Upper lobe of left lung (tissue), 6 donors: ENCODE results near the gene TNS4. TPM values are rescaled to one million over a fixed set of nuclear protein-coding genes. Genes with fewer than 3 reads are reported as not detected.

ENCODE experiments used
- ATAC-seq, 2 donors: fragments of 200-7000 bp; cut with Tn5 transposase; one replicate each; pipeline ENCODE4 v1.9.1; 2022; ENCODE audit warnings: mild to moderate bottlenecking in 2 of 2, moderate library complexity in 2 of 2; ENCODE audit not compliant: low FRiP score in 2 of 2
- DNase-seq, 2 donors: peaks; one replicate each; pipeline ENCODE4 v3.0.0-alpha.2; 2019 to 2020
- H3K27ac ChIP-seq, 4 donors: fragments of 200-600 bp; sonication (generic); one replicate each; pipeline ENCODE4 v1.5.1; 2016 to 2019
- H3K27me3 ChIP-seq, 4 donors: fragments of 200-600 bp; sonication (generic); one replicate each; pipeline ENCODE4 v1.5.1; 2017 to 2019
- H3K36me3 ChIP-seq, 4 donors: fragments of 200-600 bp; sonication (generic); one replicate each; pipeline ENCODE4 v1.5.1; 2016 to 2019
- H3K4me1 ChIP-seq, 4 donors: fragments of 200-600 bp; sonication (generic); one replicate each; pipeline ENCODE4 v1.5.1; 2018 to 2019
- H3K4me3 ChIP-seq, 4 donors: fragments of 200-600 bp; sonication (generic); one replicate each; pipeline ENCODE4 v1.5.1; 2017 to 2019; ENCODE audit warnings: mild to moderate bottlenecking in 2 of 4, moderate library complexity in 1 of 4
- H3K9me3 ChIP-seq, 4 donors: fragments of 200-600 bp; sonication (generic); one replicate each; pipeline ENCODE4 v1.5.1; 2018 to 2019
- CTCF ChIP-seq, 6 experiments: fragments of 450-650 bp in 4 of 6; fragments of 200-600 bp in 2 of 6; sonication (generic) in 2 of 6; IDR thresholded peaks; one replicate each; pipeline ENCODE4 v1.5.1; 2016 to 2019; ENCODE audit warnings: antibody characterized with exemption in 6 of 6
- EP300 ChIP-seq, 4 donors: sonication (generic); formaldehyde crosslinking; IDR thresholded peaks; one replicate each; pipeline ENCODE4 v1.5.1; 2017; ENCODE audit warnings: antibody characterized with exemption in 4 of 4, control low read depth in 2 of 4
- POLR2A ChIP-seq, 4 donors: fragments of 450-650 bp; IDR thresholded peaks; one replicate each; pipeline ENCODE4 v1.5.1; 2016 to 2017; ENCODE audit warnings: antibody characterized with exemption in 4 of 4, mild to moderate bottlenecking in 2 of 4
- POLR2AphosphoS5 ChIP-seq, 2 donors: sonication (generic); formaldehyde crosslinking; IDR thresholded peaks; one replicate each; pipeline ENCODE4 v1.5.1; 2017; ENCODE audit warnings: antibody characterized with exemption in 2 of 2
- WGBS, 2 donors: methylation state at CpG; one replicate each; pipeline ENCODE4 v1.1.5; 2017 to 2018; 5-methylcytosine and 5-hydroxymethylcytosine counted together
- total RNA-seq, 6 donors: library from RNA; depleted of rRNA in 4 of 6; stranded (reverse); fragments of >200 nt in 4 of 6; gene quantifications; one replicate each; pipeline versions ENCODE4 v1.1.0 to v1.2.1, GENCODE V29; 2016 to 2021
- donor health status: DM: no; HTN: no; CAD: no; lungs with moderate emphysema.
- donor health status: DM: no; HTN: yes; CAD: no; lungs with severe emphysema.

The TNS4 gene
- total RNA-seq, 6 donors from 2014 or later: 0.54 to 5.1 (median 1.1) TPM; not detected in 1

- WGBS, 2 donors: 75 to 82% methylated on average over 7 of the region's 7 CpGs
- Histone ChIP-seq H3K27ac (peak overlapping the region in 3 of 4 donors; percentile 1 to 65 (median 48)), H3K36me3 (no peaks in the 10 kb centered on the region)
Observed at GRCh38 chr17:40481106-40481505, 20.3 kb downstream of the TNS4 start.

GRCh38 chr17:40480501-40481003 lies 20.9 kb downstream of the TNS4 start:
- peak overlapping the region in 3 of 4 donors; percentile 1 to 65 (median 48) for H3K27ac ChIP-seq

More at GRCh38 chr17:40481106-40481505, 20.3 kb downstream of the TNS4 start:
- ATAC-seq (no peak), DNase-seq (no peak)
- Histone ChIP-seq H3K27me3 (no peaks in the 10 kb centered on the region), H3K9me3 (no peaks in the 10 kb centered on the region), H3K4me3 (no peak overlapping the region), H3K4me1 (peaks cover 13 to 41% (median 25%) of the 10 kb centered on the region in 4 donors)
- TF ChIP-seq EP300 (IDR thresholded peaks at IDR 0.05): no peak
- TF ChIP-seq POLR2AphosphoS5 (IDR thresholded peaks at IDR 0.05): no peak
- TF ChIP-seq CTCF (IDR thresholded peaks at IDR 0.05): no peak
- TF ChIP-seq POLR2A (IDR thresholded peaks at IDR 0.05): no peak

GRCh38 chr17:40479754-40480480 lies 21.5 kb downstream of the TNS4 start:
- 65 to 71% methylated on average over 5 to 9 of the region's 9 CpGs for WGBS, 2 donors
- H3K4me3 ChIP-seq: no peak overlapping the region

More at GRCh38 chr17:40480501-40481003, 20.9 kb downstream of the TNS4 start:
- no peaks in the 10 kb centered on the region for H3K36me3 ChIP-seq
- peaks cover 17 to 41% (median 27%) of the 10 kb centered on the region in 4 donors for H3K4me1 ChIP-seq
- ATAC-seq: peak in 1 of 2 donors; percentile 3
- TF ChIP-seq POLR2AphosphoS5 (IDR thresholded peaks at IDR 0.05) (peak in 1 of 2 donors; percentile 83), EP300 (IDR thresholded peaks at IDR 0.05) (peak in 2 of 4 donors; percentile 85 to 95), POLR2A (IDR thresholded peaks at IDR 0.05) (no peak), CTCF (IDR thresholded peaks at IDR 0.05) (no peak)
- H3K4me3 ChIP-seq: no peak overlapping the region
- WGBS, 2 donors: 17 to 24% methylated on average over 11 to 12 of the region's 12 CpGs
- H3K9me3 ChIP-seq: no peaks in the 10 kb centered on the region
- DNase-seq: peak in 1 of 2 donors; percentile 56
- H3K27me3 ChIP-seq: no peaks in the 10 kb centered on the region

GRCh38 chr17:40478486-40478885 lies 22.9 kb downstream of the TNS4 start:
- no peak for ATAC-seq

More at GRCh38 chr17:40479754-40480480, 21.5 kb downstream of the TNS4 start:
- H3K36me3 ChIP-seq: no peaks in the 10 kb centered on the region
- H3K27me3 ChIP-seq: no peaks in the 10 kb centered on the region
- H3K27ac ChIP-seq: peak overlapping the region in 2 of 4 donors; percentile 48 to 65
- DNase-seq (no peak), ATAC-seq (no peak)
- H3K4me1 ChIP-seq: peaks cover 17 to 43% (median 29%) of the 10 kb centered on the region in 4 donors
- H3K9me3 ChIP-seq: no peaks in the 10 kb centered on the region
- TF ChIP-seq POLR2AphosphoS5 (IDR thresholded peaks at IDR 0.05) (no peak), POLR2A (IDR thresholded peaks at IDR 0.05) (no peak), EP300 (IDR thresholded peaks at IDR 0.05) (no peak), CTCF (IDR thresholded peaks at IDR 0.05) (no peak)

More at GRCh38 chr17:40478486-40478885, 22.9 kb downstream of the TNS4 start:
- Histone ChIP-seq H3K36me3 (no peaks in the 10 kb centered on the region), H3K4me1 (peaks cover 17 to 48% (median 31%) of the 10 kb centered on the region in 4 donors), H3K4me3 (no peak overlapping the region), H3K9me3 (no peaks in the 10 kb centered on the region), H3K27me3 (no peaks in the 10 kb centered on the region), H3K27ac (no peak overlapping the region)
- TF ChIP-seq CTCF (IDR thresholded peaks at IDR 0.05) (no peak), POLR2A (IDR thresholded peaks at IDR 0.05) (no peak), EP300 (IDR thresholded peaks at IDR 0.05) (no peak), POLR2AphosphoS5 (IDR thresholded peaks at IDR 0.05) (no peak)
- no peak for DNase-seq
- 91 to 93% methylated on average over 13 of the region's 13 CpGs for WGBS, 2 donors
